Right renal pelvis (tissue), 4 donors: ENCODE data around the gene OR13J1. TPM values are rescaled to one million over a fixed set of nuclear protein-coding genes. Genes with fewer than 3 reads are reported as not detected.
"Not testable (repeated sequence)": the region's sequence is repeated elsewhere in the genome, so short reads cannot be mapped to it uniquely, and the experiment has no call there.

Experiments
- DNase-seq, 4 donors: peaks; one replicate each; pipeline ENCODE4 v3.0.0-alpha.2; 2013; ENCODE audit warnings: low read depth in 4 of 4, low spot score in 3 of 4, missing footprints in 1 of 4
- polyA plus RNA-seq, 4 donors: library from polyadenylated mRNA; unstranded; fragments of 120-200 nt; gene quantifications; one replicate each; pipeline ENCODE4 v1.2.1, GENCODE V29; 2013; ENCODE audit not compliant: insufficient read length in 4 of 4

Gene OR13J1
- polyA plus RNA-seq, 4 donors, result 0.04 TPM; not detected in 3

DNA sequence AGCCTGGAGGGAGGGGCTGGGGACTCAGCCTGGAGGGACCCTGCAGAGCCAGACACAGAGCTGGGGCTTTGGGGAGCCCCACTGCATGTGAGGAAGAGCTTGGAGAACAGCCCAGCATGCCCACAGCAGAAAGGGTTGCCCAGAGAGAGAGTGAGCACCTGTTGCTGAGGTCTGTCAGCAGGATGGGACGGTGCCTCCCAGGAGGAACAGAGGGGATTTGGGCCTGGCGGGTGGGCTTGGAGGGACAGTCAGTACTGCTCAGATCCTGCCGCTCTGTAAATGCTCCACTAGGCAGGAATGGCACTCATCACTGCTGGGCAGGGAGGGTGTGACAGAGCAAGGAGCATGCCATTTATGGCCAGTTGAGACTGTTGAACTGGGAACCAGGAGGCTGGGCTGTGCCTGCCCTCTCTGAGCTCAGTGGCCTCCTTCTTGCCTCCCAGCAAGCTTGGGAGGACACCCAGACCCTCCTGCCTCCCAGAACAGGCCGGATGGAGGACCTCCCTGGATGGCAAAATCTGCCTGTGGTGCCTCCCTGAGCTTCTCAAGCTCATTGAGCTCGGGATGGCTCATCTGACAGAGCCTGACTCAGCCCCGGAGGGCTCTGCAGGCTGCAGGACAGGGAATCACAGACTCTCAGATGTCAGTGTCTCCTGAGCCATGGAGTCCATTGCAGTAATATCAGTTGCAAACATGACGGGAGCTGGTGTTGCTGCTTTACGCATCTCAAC, 35.0 kb upstream of the OR13J1 start:
- DNase-seq, result no peak

DNA sequence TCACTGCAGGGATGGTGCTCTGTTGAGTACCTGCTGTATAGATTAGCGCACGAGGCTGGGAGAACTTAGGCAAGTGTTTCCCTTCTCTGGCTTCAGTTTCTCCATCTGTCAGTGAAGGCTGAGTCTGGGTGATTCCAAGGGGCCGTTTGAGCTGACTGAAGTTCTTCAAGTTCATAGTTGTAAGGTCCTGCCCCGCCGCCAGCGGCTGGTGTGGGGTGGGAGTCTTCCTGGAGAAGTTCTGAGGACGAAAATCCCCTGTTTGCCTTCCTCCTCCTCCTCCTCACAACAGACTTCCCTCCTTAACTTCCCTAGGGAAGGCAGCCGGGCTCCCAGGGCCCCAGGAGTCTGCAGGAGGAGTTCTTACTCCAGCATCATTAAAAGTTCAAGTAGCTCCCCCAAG, 34.1 kb upstream of the OR13J1 start:
- DNase-seq, result no peak

DNA sequence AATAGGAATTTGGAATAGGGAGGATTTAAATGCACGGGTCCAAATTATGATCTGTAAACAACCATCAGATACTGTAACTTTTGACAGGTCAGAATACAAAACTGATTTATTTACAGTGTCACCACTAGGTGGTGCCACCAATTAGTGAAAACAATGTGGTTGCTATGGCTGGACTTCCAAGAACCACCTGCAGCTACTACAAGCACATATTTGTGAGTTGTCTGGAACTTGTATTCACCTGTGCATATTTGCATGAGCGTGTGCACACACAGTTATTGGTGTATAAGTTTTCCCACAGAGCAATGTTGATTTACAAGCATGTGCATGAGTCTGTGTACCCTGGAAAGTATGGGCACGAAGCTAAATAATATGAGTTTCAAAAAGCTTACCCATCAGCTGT, 32.8 kb upstream of the OR13J1 start:
- DNase-seq, result peak in 1 of 4 donors; percentile 54

DNA sequence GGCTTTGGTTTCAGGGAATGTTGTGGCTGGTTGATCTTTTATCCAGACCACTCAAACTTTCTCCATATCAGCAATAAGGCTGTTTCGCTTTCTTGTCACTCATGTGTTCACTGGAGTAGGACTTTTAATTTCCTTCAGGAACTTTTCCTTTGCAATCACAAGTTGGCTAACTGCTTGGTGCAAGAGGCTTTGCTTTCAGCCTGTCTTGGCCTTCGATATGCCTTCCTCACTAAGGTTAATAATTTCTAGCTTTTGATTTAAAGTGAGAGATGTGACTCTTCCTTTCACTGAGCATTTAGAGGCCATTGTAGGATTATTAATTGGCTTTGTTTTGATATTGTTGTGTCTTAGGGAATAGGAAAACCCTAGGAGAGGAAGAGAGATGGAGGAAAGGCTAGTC, 28.8 kb upstream of the OR13J1 start:
- no peak for DNase-seq

DNA sequence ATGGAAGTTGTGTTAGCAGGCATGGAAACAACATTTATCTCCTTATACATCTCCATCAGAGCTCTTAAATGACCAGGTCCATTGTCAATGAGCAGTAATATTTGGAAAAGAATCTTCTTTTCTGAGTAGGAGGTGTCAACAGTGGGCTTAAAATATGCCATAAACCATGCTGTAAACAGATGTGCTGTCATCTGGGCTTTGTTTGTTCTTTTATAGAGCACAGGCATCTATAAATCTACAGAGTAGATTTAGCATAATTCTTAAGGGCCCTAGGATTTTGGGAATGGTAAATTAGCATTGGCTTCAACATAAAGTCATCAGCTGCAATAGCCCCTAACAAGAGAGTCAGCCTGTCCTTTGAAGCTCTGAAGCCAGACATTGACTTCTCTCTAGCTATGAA, 28.1 kb upstream of the OR13J1 start:
- DNase-seq, result no peak

DNA sequence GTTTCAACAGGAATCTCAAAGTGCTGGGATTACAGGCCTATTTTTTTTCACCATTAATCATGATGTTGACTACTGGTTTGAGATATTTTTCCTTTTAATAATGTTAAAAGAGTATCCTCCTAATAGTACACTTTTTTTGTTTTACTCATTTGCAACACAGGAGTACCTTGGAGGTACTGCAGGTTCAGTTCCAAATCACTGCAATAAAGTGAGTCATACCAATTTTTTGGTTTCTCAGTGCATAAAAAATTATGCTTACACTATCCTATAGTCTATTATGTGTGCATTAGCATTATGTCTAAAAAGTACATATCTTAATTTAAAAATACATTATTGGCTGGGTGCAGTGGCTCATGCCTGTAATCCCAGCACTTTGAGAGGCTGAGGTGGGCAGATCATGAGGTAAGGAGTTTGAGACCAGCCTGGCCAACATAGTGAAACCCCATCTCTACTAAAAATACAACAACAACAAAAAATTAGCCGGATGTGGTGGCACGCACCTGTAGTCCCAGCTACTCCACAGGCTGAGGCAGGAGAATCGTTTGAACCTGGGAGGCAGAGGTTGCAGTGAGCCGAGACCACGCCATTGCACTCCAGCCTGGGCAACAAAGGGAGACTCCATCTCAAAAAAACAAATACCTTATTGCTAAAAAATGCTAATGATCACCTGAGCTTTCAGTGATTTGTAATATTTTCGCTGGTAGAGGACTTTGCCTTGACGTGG, 27.3 kb upstream of the OR13J1 start:
- DNase-seq, result not testable (repeated sequence)

DNA sequence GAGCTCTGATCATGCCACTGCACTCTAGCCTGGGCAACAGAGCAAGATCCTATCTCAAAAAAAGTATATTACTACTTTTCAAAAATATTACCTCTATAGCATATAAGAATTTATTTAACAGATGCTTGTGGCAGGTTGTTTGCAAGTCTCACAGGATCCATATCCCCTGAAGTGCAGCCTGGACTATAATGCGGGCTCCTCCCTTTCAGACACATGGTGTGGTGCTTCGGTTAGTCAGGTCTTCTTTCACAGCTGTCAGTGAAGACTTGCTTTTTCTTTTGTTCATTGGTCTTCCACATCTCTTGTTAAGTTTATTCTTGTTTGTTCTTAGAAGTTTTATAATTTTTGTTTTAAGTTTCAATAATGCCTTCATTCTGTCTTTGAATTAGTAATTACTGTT, 26.4 kb upstream of the OR13J1 start:
- DNase-seq, result no peak

DNA sequence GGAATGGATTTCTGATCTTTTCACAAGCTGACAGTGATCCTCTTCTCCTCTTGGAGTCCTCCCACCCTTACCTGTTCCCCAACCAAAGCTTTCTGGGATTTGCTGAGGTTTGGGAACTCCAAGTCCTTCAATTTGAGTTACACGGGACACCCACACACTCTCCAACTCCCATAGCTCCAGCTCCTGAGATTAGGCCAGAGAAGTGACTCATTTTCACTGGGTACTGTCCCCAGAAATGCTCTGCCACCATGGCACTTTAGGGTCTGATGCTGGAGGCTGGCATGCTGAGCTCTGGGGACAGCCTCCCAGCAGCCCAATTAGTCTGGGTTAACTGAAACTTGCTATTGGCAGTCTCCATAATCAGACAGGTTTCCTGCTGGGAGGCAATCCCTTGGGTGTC, 21.9 kb upstream of the OR13J1 start:
- no peak for DNase-seq

DNA sequence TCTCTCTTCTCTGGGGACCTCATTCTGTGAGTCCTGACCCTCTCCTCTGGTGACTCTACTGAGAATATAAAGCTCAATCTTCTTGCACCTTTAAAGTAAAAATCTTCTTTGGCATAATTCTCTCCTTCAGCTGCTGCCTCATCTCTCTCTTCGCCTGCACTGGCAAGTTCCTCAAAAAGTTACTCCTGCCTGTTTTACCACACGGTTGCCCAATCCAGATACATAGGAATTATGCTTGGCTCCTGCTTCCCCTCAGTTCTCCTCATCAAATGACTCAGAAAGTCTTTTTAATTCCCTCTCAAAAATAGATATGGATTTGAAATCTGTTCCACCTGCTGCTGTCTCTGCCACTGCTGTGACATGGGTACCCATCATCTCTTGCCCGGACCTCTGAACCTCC, 21.4 kb upstream of the OR13J1 start:
- DNase-seq, result no peak

DNA sequence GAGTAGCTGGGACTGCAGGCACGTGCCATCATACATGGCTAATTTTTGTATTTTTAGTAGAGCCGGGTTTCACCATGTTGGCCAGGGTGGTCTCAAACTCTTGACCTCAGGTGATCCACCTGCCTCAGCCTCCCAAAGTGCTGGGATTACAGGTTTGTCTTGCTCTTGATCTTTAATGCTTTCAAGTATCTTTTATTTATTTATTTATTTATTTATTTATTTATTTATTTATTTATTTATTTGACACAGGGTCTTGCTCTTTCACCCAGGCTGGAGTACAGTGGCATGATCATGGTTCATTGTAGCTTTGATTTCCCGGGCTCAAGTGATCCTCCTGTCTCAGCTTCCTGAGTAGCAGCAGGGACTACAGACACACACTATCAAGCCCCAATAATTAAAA, 14.7 kb upstream of the OR13J1 start:
- not testable (repeated sequence) for DNase-seq

DNA sequence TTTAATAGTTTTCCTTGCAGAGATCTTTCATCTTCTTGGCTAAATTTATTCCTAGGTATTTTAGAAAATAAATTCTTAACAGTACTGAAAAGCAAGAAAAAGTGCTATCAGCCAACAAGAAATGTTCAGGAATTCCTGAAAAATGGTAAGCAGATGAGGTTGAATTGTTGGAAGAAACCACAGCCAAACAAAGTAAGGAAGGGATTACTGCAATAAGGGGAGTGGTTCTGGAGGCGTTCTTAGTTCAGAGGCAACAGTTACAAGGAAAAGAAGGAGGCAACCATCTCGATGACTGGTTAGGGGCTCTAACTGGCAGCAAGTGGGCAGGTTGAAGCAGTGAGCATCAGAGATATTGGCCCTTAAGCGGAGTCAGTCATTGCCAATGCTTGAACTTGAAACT, 12.8 kb upstream of the OR13J1 start:
- DNase-seq, result no peak

DNA sequence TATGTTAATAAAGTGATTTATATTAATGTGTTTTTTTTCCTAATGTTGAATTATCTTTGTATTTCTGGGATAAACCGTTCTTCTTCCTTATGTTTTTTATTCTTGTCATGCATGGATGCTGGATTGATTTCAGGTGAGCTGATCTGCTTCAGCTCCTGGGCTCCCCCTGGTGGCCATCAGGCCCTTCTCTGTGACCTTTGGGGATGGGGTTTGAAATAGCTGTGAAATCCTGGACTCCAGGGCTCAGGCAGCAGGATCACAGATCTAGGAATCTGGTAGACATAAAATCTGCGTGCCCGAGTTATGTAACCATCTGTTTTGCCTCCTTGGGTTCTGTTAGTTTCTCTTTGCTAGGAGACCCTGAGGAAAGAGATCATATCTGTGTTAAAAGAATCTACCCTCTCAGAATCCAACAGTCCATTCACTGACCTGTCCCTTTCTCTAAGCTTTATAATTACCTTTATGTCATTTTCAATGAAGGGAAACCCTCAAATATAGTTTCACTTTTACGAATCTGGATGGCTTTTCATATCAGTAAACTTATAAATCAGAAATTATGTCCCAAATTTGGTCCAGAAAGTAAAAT, 12.2 kb upstream of the OR13J1 start:
- peak; percentile 45 to 70 (median 60) for DNase-seq

DNA sequence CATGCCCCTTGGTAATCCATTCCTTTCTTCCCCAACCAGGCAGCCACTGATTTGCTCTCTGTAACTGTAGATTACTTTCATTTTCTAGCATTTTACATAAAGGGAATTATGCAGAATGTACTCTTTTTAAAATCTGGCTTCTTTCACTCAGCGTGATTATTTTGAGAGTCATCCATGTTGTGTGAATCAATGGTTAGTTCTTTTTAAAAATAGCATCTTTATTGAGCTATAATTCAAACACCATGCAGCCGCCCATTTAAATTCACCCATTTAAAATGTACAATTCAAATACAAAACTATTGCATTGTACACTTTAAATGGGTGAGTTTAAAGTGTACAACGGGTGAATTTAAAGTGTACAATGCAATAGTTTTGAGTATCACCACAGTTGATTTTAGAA, 2.3 kb upstream of the OR13J1 start:
- DNase-seq, result no peak

DNA sequence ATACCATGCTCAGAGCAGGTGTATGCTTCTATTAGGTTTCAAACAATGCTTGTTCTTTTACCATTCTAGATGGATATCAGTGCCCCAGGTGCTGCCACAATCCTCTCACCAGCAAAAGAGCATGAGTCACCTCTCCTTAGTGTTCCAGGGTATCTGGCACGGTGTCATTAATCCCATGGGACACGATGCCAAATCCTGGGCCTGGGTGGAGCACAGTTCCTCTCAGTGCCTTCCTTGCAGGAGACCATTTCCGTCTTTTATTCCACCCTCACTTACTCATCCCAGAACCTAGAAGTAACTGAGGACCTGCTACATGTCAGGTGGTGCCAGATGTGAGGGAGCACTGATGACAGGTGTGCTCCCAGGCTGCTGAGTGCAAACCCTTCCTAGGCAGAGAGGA, 1.3 kb upstream of the OR13J1 start:
- DNase-seq, result no peak

DNA sequence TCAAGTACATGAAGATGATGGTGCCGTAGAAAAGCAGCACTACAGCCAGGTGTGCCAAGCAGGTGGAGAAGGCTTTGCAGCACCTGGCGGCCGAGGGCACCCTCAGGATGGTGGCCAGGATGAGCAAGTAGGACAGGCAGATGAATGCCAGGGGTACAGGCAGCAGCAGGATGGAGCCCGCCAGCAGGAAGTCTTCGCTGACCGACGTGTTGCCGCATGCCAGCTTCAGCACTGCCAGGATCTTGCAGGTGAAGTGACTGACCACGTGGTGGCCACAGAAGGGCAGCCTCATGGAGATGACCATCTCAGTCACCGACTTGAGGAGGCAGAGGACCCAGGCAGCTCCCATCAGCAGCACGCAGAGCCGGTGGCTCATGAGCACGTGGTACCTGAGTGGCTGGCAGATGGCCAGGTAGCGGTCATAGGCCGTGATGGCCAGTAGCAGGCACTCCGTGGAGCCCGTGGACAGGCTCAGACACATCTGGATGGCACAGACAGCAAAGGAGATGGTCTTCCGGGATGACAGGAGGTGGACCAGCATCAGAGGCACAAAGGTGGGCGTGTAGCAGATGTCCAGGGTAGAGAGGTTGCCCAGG, 482 bp downstream of the OR13J1 start:
- no peak for DNase-seq

DNA sequence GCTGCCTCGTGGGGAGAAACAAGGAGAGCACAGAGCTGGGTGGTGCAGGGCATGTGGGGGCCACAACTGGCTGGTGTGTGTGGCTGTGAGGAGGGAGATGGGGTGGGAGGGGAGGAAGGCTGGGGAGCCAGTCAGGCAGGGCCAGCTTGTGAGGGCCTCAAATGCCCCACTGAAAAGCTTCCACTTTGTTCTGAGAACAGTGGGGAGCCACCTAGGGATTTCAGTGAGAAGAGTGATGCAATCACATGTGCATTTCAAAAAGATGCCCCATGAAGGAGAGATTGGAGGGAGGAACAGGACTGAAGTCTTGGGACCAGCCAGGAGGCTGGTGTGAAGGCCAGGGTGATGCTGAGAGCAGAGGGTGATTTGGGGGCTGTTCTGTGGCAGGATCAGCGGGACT, 1.3 kb downstream of the OR13J1 start:
- no peak for DNase-seq

DNA sequence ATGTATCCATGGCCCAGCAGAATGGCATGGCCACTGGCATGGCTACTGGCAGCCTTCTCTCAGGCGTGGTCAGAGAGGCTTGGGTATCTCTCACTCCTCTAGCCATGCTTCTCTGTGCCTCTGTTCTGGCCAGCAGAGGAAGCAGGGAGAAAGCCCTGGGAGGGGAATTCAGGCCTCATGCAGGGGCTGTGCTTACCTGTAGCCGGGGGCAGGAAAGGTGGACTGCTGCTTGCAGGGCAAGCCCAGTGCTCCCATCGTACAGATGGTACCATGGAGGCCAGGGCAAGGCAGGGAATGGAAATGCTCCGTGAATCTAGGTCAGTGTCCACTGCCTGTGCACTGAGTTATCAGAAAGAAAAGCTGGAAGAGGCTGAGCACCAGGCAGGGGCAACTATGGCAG, 2.7 kb downstream of the OR13J1 start:
- no peak for DNase-seq

DNA sequence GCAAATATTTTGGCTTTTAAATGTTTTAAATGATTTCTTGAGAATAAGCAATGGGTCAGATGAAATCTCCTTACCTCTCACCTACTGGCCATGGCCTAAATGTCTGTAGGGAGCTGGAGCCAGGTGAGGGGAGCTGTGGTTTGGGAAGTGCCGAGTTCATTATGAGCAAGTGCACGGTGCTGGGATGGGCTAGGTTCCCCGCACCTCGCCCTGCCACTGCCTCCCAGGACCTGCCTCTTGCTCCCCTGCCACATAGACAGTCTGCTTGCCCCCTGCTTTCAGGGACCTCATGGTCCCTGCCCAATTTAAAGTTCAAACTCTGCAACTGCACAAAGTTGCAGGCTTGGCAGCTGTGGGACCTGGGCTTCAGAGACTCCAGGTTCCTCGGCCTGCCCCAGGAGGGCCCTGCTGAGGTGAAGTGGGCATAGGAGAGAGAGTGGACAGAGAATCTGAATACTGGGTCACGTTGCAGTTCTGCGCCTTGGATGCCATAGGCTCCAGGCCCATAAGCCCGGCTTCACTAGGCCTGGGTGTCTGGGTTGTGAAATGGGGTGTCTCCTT, 5.4 kb downstream of the OR13J1 start:
- no peak for DNase-seq

DNA sequence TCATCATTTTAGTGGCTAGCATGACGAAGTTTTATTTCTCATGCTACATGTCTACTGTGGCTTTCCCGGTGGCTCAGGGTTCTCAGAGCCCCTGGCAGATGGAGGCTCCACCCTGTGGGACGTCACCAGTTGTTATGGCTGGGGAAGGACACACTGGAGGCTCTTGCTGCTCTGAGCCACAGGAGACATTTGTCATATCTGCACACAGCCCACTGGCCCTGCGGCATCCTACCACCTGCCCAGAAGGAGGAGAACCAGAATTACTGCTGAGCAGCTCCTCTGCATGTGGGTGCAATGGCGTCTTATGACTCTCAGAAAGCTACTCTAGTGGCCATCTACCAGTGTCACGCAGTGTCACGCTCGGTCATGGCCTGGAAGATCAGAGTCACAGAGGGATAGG, 6.6 kb downstream of the OR13J1 start:
- no peak for DNase-seq

DNA sequence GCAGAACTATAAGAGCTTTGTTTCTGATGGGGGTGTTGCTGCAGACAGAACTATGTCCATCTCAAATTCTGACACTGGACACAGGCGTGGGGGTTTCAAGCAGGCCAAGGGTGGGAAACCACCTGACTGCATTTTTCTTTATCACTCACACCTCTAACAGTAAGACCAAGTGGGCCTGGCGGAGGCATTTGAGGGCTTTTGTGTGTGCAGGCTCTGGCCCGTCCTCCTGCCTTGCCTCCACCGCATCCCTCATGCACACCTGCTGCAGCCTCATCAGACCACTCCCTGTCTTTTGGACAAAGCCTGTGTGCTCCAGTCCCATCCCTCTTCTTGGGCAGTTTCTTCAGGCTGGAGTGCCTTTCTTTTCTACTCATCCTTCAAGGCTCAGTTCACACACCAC, 7.9 kb downstream of the OR13J1 start:
- DNase-seq, result no peak

DNA sequence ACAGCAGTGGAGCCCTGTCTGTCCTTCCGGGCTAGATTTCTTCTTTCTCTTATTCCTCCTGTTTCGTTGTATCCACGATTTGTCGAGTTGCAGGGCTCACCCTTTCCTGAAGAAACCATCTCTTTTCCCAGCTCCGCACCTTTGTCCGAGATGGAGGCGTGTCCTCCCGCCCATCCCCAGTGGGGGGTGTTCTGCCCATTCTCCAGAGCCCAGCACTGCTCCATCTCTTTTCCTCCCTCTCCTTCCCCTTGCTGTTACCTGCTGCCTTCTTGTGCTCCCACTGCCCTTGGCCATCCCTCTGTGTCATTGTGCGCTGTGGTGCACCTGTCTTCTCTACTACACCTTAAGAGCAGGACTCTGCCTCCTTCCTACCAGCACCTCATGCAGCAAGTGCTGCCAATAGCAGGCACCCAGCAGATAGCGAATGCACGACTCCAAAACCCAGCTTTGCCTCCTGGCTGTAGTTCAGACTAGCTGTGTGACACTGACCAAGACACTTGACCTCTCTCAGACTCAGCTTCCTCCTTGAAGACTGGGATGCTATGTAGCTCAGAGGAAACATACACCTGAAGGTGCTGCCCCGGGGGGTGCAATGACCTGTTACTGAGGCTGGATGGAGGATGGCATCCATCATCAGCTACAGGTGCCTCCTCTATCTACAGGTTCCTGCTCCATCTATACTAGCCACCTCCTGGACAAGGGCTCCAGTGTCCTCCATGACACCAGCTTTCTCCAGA, 8.9 kb downstream of the OR13J1 start:
- no peak for DNase-seq
